ENCODE results near the gene PNPT1. TPM values are rescaled to one million over a fixed set of nuclear protein-coding genes. Genes with fewer than 3 reads are reported as not detected.

PNPT1 gene
- total and polyA plus RNA-seq, 2 of the 8 experiments (the other 6 are each of a cell fraction or from before 2014, with no cell fraction given) = 8.3 to 40.2 TPM

GRCh38 chr2:55618275-55619055, 75.2 kb downstream of the PNPT1 start (continued):
- peak; percentile 54 to 74; a peak in 1 of 4 replicates for TF ChIP-seq SIN3A (conservative IDR thresholded peaks at IDR 0.05 in 1 of 2, IDR thresholded peaks at IDR 0.05 in 1 of 2; ENCODE audit: low read depth in 1 of 2, low read length in 2 of 2)
- TF ChIP-seq SIX5 (IDR thresholded peaks at IDR 0.05; ENCODE audit: low read depth, low read length) = peak; percentile 51
